Measurements from ENCODE around the gene COBLL1.

COBLL1 gene

GRCh38 chr2:164794016-164794415, 47.6 kb downstream of the COBLL1 start:
- H3K36me3 ChIP-seq (ENCODE audit: insufficient read depth, low read length), result no peaks in the 10 kb centered on the region

GRCh38 chr2:164793529-164793928, 48.1 kb downstream of the COBLL1 start:
- DNase-seq (no peak), ATAC-seq (ENCODE audit: insufficient read depth, low read depth) (no peak)
- H3K4me3 ChIP-seq (ENCODE audit: low read depth in 1 of 2, low read length in 2 of 2), result no peak overlapping the region
- no peaks in the 10 kb centered on the region for H3K27me3 ChIP-seq (ENCODE audit: insufficient read depth, low read length, poor library complexity)
- no peak overlapping the region for H2AFZ ChIP-seq (ENCODE audit: low read depth, low read length)
- no peaks in the 10 kb centered on the region for H3K4me1 ChIP-seq (ENCODE audit: insufficient read depth, low read length)
- no peak for TF ChIP-seq EZH2 (IDR thresholded peaks at IDR 0.05; ENCODE audit: borderline replicate concordance, low read depth, low read length, severe bottlenecking)
- TF ChIP-seq, protein P1, sequence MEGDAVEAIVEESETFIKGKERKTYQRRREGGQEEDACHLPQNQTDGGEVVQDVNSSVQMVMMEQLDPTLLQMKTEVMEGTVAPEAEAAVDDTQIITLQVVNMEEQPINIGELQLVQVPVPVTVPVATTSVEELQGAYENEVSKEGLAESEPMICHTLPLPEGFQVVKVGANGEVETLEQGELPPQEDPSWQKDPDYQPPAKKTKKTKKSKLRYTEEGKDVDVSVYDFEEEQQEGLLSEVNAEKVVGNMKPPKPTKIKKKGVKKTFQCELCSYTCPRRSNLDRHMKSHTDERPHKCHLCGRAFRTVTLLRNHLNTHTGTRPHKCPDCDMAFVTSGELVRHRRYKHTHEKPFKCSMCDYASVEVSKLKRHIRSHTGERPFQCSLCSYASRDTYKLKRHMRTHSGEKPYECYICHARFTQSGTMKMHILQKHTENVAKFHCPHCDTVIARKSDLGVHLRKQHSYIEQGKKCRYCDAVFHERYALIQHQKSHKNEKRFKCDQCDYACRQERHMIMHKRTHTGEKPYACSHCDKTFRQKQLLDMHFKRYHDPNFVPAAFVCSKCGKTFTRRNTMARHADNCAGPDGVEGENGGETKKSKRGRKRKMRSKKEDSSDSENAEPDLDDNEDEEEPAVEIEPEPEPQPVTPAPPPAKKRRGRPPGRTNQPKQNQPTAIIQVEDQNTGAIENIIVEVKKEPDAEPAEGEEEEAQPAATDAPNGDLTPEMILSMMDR (IDR thresholded peaks at IDR 0.05; ENCODE audit: borderline replicate concordance, extremely low read depth, low read length, poor library complexity, severe bottlenecking), result no peak
- no peak overlapping the region for H3K27ac ChIP-seq (ENCODE audit: low read length)
- no peak overlapping the region for H3K4me2 ChIP-seq (ENCODE audit: insufficient read depth, low read length)
- no peaks in the 10 kb centered on the region for H3K79me2 ChIP-seq (ENCODE audit: insufficient read depth, low read length)
- H3K9me3 ChIP-seq (ENCODE audit: insufficient read depth, low read length, severe bottlenecking), result no peaks in the 10 kb centered on the region
- no peak overlapping the region for H3K9ac ChIP-seq (ENCODE audit: low read depth, low read length)
- no peaks in the 10 kb centered on the region for H3K36me3 ChIP-seq (ENCODE audit: insufficient read depth, low read length)
- H4K20me1 ChIP-seq (ENCODE audit: insufficient read depth, low read length), result no peaks in the 10 kb centered on the region

More at GRCh38 chr2:164794016-164794415, 47.6 kb downstream of the COBLL1 start:
- no peak overlapping the region for H3K4me2 ChIP-seq (ENCODE audit: insufficient read depth, low read length)
- no peak for DNase-seq
- no peak for ATAC-seq (ENCODE audit: insufficient read depth, low read depth)
- H3K9ac ChIP-seq (ENCODE audit: low read depth, low read length), result no peak overlapping the region
- H3K4me1 ChIP-seq (ENCODE audit: insufficient read depth, low read length), result no peaks in the 10 kb centered on the region
- H4K20me1 ChIP-seq (ENCODE audit: insufficient read depth, low read length), result no peaks in the 10 kb centered on the region
- H3K4me3 ChIP-seq (ENCODE audit: low read depth in 1 of 2, low read length in 2 of 2), result no peak overlapping the region
- no peaks in the 10 kb centered on the region for H3K9me3 ChIP-seq (ENCODE audit: insufficient read depth, low read length, severe bottlenecking)
- TF ChIP-seq, protein P1 (IDR thresholded peaks at IDR 0.05; ENCODE audit: borderline replicate concordance, extremely low read depth, low read length, poor library complexity, severe bottlenecking), result no peak
- no peak for TF ChIP-seq EZH2 (IDR thresholded peaks at IDR 0.05; ENCODE audit: borderline replicate concordance, low read depth, low read length, severe bottlenecking)
- no peaks in the 10 kb centered on the region for H3K27me3 ChIP-seq (ENCODE audit: insufficient read depth, low read length, poor library complexity)
- H3K79me2 ChIP-seq (ENCODE audit: insufficient read depth, low read length), result no peaks in the 10 kb centered on the region
- no peak overlapping the region for H2AFZ ChIP-seq (ENCODE audit: low read depth, low read length)
- no peak overlapping the region for H3K27ac ChIP-seq (ENCODE audit: low read length)

DNA sequence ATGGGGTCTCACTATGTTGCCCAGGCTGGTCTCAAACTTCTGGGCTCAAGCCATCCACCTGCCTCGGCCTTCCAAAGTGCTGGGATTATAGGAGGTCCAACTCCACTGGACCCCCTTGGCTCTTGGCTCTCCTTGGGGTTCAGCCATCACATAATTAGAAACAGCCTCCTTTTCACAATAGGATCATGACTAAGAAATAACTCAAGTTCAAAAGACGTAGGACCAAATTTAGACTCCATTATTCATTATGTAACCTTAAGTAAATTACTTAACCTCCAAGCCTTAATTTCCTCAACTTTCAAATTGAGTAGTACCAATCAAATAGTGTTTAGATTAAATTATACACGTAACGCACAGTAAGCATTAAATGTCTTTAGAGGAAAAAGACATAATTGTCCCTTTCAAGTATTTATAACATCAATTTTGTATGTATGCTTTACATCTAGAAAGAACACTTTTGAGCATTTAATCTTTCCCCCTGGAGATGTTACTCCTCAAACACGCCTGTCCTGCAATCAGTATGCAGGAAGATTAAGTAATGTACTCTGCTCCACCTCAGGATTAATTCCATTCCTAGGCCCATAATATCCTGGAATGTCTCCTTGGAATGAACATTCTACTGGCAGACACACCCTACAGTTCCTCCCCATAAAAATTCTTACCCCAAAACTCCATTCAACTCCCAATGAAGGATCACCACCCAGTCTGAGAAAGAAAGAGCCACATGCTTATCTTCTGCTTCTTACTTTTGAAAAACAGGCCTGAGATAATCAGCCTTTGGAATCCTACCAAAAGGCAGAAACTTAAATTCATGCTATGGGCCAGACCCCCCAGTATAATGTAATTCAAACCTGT, 49.1 kb downstream of the COBLL1 start:
- no peaks in the 10 kb centered on the region for H4K20me1 ChIP-seq (ENCODE audit: insufficient read depth, low read length)
- no peak overlapping the region for H3K9ac ChIP-seq (ENCODE audit: low read depth, low read length)
- no peaks in the 10 kb centered on the region for H3K36me3 ChIP-seq (ENCODE audit: insufficient read depth, low read length)
- no peak overlapping the region for H3K4me2 ChIP-seq (ENCODE audit: insufficient read depth, low read length)
- DNase-seq (no peak), ATAC-seq (ENCODE audit: insufficient read depth, low read depth) (no peak)
- H3K27ac ChIP-seq (ENCODE audit: low read length), result no peak overlapping the region
- H3K9me3 ChIP-seq (ENCODE audit: insufficient read depth, low read length, severe bottlenecking), result no peaks in the 10 kb centered on the region
- no peak overlapping the region for H3K4me3 ChIP-seq (ENCODE audit: low read depth in 1 of 2, low read length in 2 of 2)
- no peaks in the 10 kb centered on the region for H3K27me3 ChIP-seq (ENCODE audit: insufficient read depth, low read length, poor library complexity)
- no peaks in the 10 kb centered on the region for H3K4me1 ChIP-seq (ENCODE audit: insufficient read depth, low read length)
- no peak overlapping the region for H2AFZ ChIP-seq (ENCODE audit: low read depth, low read length)
- TF ChIP-seq EZH2 (IDR thresholded peaks at IDR 0.05; ENCODE audit: borderline replicate concordance, low read depth, low read length, severe bottlenecking), result no peak
- H3K79me2 ChIP-seq (ENCODE audit: insufficient read depth, low read length), result no peaks in the 10 kb centered on the region

DNA sequence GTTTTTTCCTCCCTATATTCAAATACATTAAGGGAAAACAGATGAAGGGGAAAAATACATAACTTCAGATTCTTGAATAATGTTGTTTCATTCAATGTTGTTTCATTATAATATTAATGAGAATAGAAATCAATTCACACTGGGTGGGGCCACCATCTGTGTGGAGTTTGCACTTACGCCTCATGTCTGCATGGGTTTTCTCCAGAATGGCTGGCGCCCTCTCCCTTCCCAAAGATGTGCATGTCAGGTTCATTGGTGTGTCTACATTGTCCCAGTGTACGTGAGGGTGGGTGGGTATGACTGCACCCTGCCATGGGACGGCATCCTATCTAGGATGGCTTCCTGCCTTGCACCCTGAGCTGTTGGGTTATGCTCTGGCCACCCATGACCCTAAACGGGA, 51.7 kb downstream of the COBLL1 start:
- no peaks in the 10 kb centered on the region for H3K4me1 ChIP-seq (ENCODE audit: insufficient read depth, low read length)
- H2AFZ ChIP-seq (ENCODE audit: low read depth, low read length), result no peak overlapping the region
- TF ChIP-seq, protein P1 (IDR thresholded peaks at IDR 0.05; ENCODE audit: borderline replicate concordance, extremely low read depth, low read length, poor library complexity, severe bottlenecking), result no peak
- no peak for TF ChIP-seq EZH2 (IDR thresholded peaks at IDR 0.05; ENCODE audit: borderline replicate concordance, low read depth, low read length, severe bottlenecking)
- no peak overlapping the region for H3K4me2 ChIP-seq (ENCODE audit: insufficient read depth, low read length)
- H3K9me3 ChIP-seq (ENCODE audit: insufficient read depth, low read length, severe bottlenecking), result no peaks in the 10 kb centered on the region
- no peak overlapping the region for H3K4me3 ChIP-seq (ENCODE audit: low read depth in 1 of 2, low read length in 2 of 2)
- H3K79me2 ChIP-seq (ENCODE audit: insufficient read depth, low read length), result no peaks in the 10 kb centered on the region
- no peaks in the 10 kb centered on the region for H3K27me3 ChIP-seq (ENCODE audit: insufficient read depth, low read length, poor library complexity)
- no peak overlapping the region for H3K9ac ChIP-seq (ENCODE audit: low read depth, low read length)
- no peaks in the 10 kb centered on the region for H4K20me1 ChIP-seq (ENCODE audit: insufficient read depth, low read length)
- no peak for ATAC-seq (ENCODE audit: insufficient read depth, low read depth)
- no peak for DNase-seq
- H3K36me3 ChIP-seq (ENCODE audit: insufficient read depth, low read length), result no peaks in the 10 kb centered on the region
- H3K27ac ChIP-seq (ENCODE audit: low read length), result no peak overlapping the region

Data from DND-41 (cell line).